Gastrocnemius medialis (tissue), 4 donors: ENCODE results near the gene PRKCE. TPM values are rescaled to one million over a fixed set of nuclear protein-coding genes. Genes with fewer than 3 reads are reported as not detected.

Experiments
- ATAC-seq, 2 donors: fragments of 150-250 bp; one replicate each; pipeline ENCODE4 v1.9.1; 2016
- DNase-seq, 2 donors: peaks; one replicate each; pipeline ENCODE4 v3.0.0-alpha.2; 2019
- H3K27ac ChIP-seq, 4 donors: fragments of 200-600 bp; sonication (generic); 1 replicate in 1 of 4; 2 replicates in 3 of 4; pipeline ENCODE4 v1.5.1; 2016 to 2018; ENCODE audit warnings: mild to moderate bottlenecking in 2 of 4, moderate library complexity in 1 of 4
- H3K27me3 ChIP-seq, 3 donors: fragments of 200-600 bp; sonication (generic) in 2 of 3; 1 replicate in 1 of 3; 2 replicates in 2 of 3; pipeline versions ENCODE4 v1.5.1 to v1.6.0; 2016 to 2019; ENCODE audit warnings: mild to moderate bottlenecking in 1 of 3, moderate library complexity in 1 of 3
- H3K36me3 ChIP-seq, 2 donors: fragments of 200-600 bp; sonication (generic) in 1 of 2; one replicate each; pipeline ENCODE4 v1.5.1; 2017 to 2018
- H3K4me1 ChIP-seq, 2 donors: fragments of 200-600 bp; sonication (generic) in 1 of 2; one replicate each; pipeline ENCODE4 v1.5.1; 2016 to 2017; ENCODE audit warnings: mild to moderate bottlenecking in 2 of 2
- H3K4me3 ChIP-seq, 4 donors: fragments of 200-600 bp; sonication (generic) in 3 of 4; 1 replicate in 1 of 4; 2 replicates in 3 of 4; pipeline ENCODE4 v1.5.1; 2016 to 2019; ENCODE audit warnings: mild to moderate bottlenecking in 2 of 4
- H3K9me3 ChIP-seq, 3 donors: fragments of 200-600 bp; sonication (generic) in 2 of 3; 1 replicate in 1 of 3; 2 replicates in 2 of 3; pipeline ENCODE4 v1.5.1; 2016 to 2019
- CTCF ChIP-seq, 5 experiments: fragments of 450-650 bp in 3 of 5; fragments of 200-600 bp in 2 of 5; sonication (generic) in 2 of 5; IDR thresholded peaks in 4 of 5; conservative IDR thresholded peaks in 1 of 5; 1 replicate in 4 of 5; 2 replicates in 1 of 5; pipeline ENCODE4 v1.5.1; 2016 to 2019; ENCODE audit warnings: antibody characterized with exemption in 5 of 5, mild to moderate bottlenecking in 3 of 5, moderate library complexity in 3 of 5
- POLR2A ChIP-seq, 2 donors: fragments of 450-650 bp; IDR thresholded peaks; one replicate each; pipeline ENCODE4 v1.6.1; 2017; ENCODE audit warnings: antibody characterized with exemption in 2 of 2, mild to moderate bottlenecking in 2 of 2, moderate library complexity in 2 of 2
- in situ Hi-C, 4 donors: fragments of 200-750 bp; cut with MboI; loops; one replicate each; pipeline versions ENCODE4 v1.15.0 to v1.8.0; 2017; ENCODE audit warnings: low sequenced_read_pairs in 4 of 4
- intact Hi-C: fragments of 100-400 bp; cut with DNase I; formaldehyde crosslinking; loops from one replicate; pipeline ENCODE4 v1.15.1; 2023; ENCODE audit warnings: low total_unique reads
- total RNA-seq, 4 donors: library from RNA; depleted of rRNA; stranded (reverse); fragments of >200 nt; gene quantifications; one replicate each; pipeline versions ENCODE4 v1.1.0 to v1.2.3, GENCODE V29; 2016

Gene PRKCE
- total RNA-seq, 4 donors from 2014 or later: 5.8 to 28.9 (median 11.8) TPM

GRCh38 chr2:46117994-46118393 is 466.5 kb downstream of the PRKCE start:
- DNase-seq (no peak), ATAC-seq (no peak)
- Histone ChIP-seq H3K36me3 (no peaks in the 10 kb centered on the region), H3K27ac (peak overlapping the region; percentile 7 to 73 (median 50)), H3K4me3 (no peak overlapping the region), H3K27me3 (no peaks in the 10 kb centered on the region), H3K4me1 (peaks cover 20 to 53% of the 10 kb centered on the region in 2 donors), H3K9me3 (no peaks in the 10 kb centered on the region)
- in situ Hi-C loops (no loop called here), intact Hi-C loops (no loop called here)
- TF ChIP-seq CTCF (IDR thresholded peaks at IDR 0.05 in 4 of 5, conservative IDR thresholded peaks at IDR 0.05 in 1 of 5) (no peak), POLR2A (IDR thresholded peaks at IDR 0.05) (no peak)

GRCh38 chr2:46118656-46119371 is 467.3 kb downstream of the PRKCE start:
- Histone ChIP-seq H3K36me3 (no peaks in the 10 kb centered on the region), H3K4me1 (peaks cover 20 to 53% of the 10 kb centered on the region in 2 donors), H3K9me3 (no peaks in the 10 kb centered on the region), H3K4me3 (no peak overlapping the region), H3K27me3 (no peaks in the 10 kb centered on the region), H3K27ac (peak overlapping the region; percentile 27 to 73 (median 50))
- in situ Hi-C loops: no loop called here
- DNase-seq: no peak
- ATAC-seq: peak in 1 of 2 donors; percentile 37
- intact Hi-C loops: no loop called here
- TF ChIP-seq POLR2A (IDR thresholded peaks at IDR 0.05) (no peak), CTCF (IDR thresholded peaks at IDR 0.05 in 4 of 5, conservative IDR thresholded peaks at IDR 0.05 in 1 of 5) (no peak)

- H3K4me1 ChIP-seq: peaks cover 20 to 53% of the 10 kb centered on the region in 2 donors
- in situ Hi-C loops: no loop called here
- no peak for DNase-seq
- H3K27me3 ChIP-seq: no peaks in the 10 kb centered on the region
- TF ChIP-seq CTCF (IDR thresholded peaks at IDR 0.05 in 4 of 5, conservative IDR thresholded peaks at IDR 0.05 in 1 of 5) (no peak), POLR2A (IDR thresholded peaks at IDR 0.05) (no peak)
- H3K36me3 ChIP-seq: no peaks in the 10 kb centered on the region
- H3K9me3 ChIP-seq: no peaks in the 10 kb centered on the region
- peak overlapping the region; percentile 27 to 58 (median 50) for H3K27ac ChIP-seq
- intact Hi-C loops: no loop called here
- no peak overlapping the region for H3K4me3 ChIP-seq
- ATAC-seq: peak in 1 of 2 donors; percentile 11
Observed at GRCh38 chr2:46119453-46119852, 468.0 kb downstream of the PRKCE start.

GRCh38 chr2:46120792-46121555 is 469.5 kb downstream of the PRKCE start:
- no peaks in the 10 kb centered on the region for H3K9me3 ChIP-seq
- H3K27me3 ChIP-seq: no peaks in the 10 kb centered on the region
- H3K4me3 ChIP-seq: no peak overlapping the region
- peak overlapping the region in 3 of 4 donors; percentile 44 to 58 (median 54) for H3K27ac ChIP-seq
- H3K36me3 ChIP-seq: no peaks in the 10 kb centered on the region
- intact Hi-C loops: no loop called here
- ATAC-seq (no peak), DNase-seq (no peak)
- TF ChIP-seq CTCF (IDR thresholded peaks at IDR 0.05 in 4 of 5, conservative IDR thresholded peaks at IDR 0.05 in 1 of 5): no peak
- no peak for TF ChIP-seq POLR2A (IDR thresholded peaks at IDR 0.05)
- in situ Hi-C loops: no loop called here
- peaks cover 18 to 49% of the 10 kb centered on the region in 2 donors for H3K4me1 ChIP-seq
